Liver (tissue), 9 donors: ENCODE measurements around the gene B9D1. TPM values are rescaled to one million over a fixed set of nuclear protein-coding genes. Genes with fewer than 3 reads are reported as not detected.
A peak's percentile ranks its signal among the peaks of the same experiment; 100 is the strongest.

Experiments used
- DNase-seq: peaks from one replicate; pipeline ENCODE4 v3.0.0-alpha.2; 2017; ENCODE audit warnings: low spot score
- H3K27ac ChIP-seq, 2 donors: one replicate each; pipeline ENCODE4 v1.7.0; 2013; ENCODE audit warnings: inconsistent platforms in 2 of 2, low read length in 2 of 2, control low read depth in 1 of 2, low read depth in 1 of 2, mild to moderate bottlenecking in 1 of 2
- H3K27me3 ChIP-seq, 4 donors: one replicate each; pipeline versions ENCODE4 v1.6.1 to v1.7.0; 2013; ENCODE audit warnings: low read length in 3 of 4, inconsistent platforms in 1 of 4, mild to moderate bottlenecking in 1 of 4, moderate library complexity in 1 of 4; ENCODE audit not compliant: control insufficient read depth in 4 of 4, insufficient read depth in 4 of 4
- H3K36me3 ChIP-seq, 4 donors: one replicate each; pipeline versions ENCODE4 v1.6.1 to v1.7.0; 2013; ENCODE audit warnings: low read length in 3 of 4, mild to moderate bottlenecking in 3 of 4, low read depth in 1 of 4, moderate library complexity in 1 of 4; ENCODE audit not compliant: control insufficient read depth in 4 of 4, insufficient read depth in 3 of 4
- H3K4me1 ChIP-seq, 4 donors: one replicate each; pipeline versions ENCODE4 v1.6.1 to v1.7.0; 2013; ENCODE audit warnings: low read length in 3 of 4, mild to moderate bottlenecking in 3 of 4, moderate library complexity in 1 of 4; ENCODE audit not compliant: control insufficient read depth in 4 of 4, insufficient read depth in 4 of 4
- H3K4me3 ChIP-seq, 3 donors: one replicate each; pipeline versions ENCODE4 v1.6.1 to v1.7.0; 2013; ENCODE audit warnings: low read length in 3 of 3, control low read depth in 1 of 3, low read depth in 1 of 3, mild to moderate bottlenecking in 1 of 3
- H3K9ac ChIP-seq, 2 donors: one replicate each; pipeline ENCODE4 v1.7.0; 2013; ENCODE audit warnings: low read length in 2 of 2, mild to moderate bottlenecking in 2 of 2, moderate library complexity in 2 of 2, control low read depth in 1 of 2, low read depth in 1 of 2
- H3K9me3 ChIP-seq, 4 donors: one replicate each; pipeline versions ENCODE4 v1.6.1 to v1.7.0; 2013; ENCODE audit warnings: low read length in 3 of 4; ENCODE audit not compliant: control insufficient read depth in 4 of 4
- CTCF ChIP-seq: fragments of 150-350 bp; IDR thresholded peaks from 2 replicates; pipeline ENCODE4 v1.5.1; 2017; ENCODE audit warnings: improper control_type of control experiment, low read depth, low read length; ENCODE audit not compliant: missing input control
- EGR1 ChIP-seq, 2 donors: IDR thresholded peaks; 2 replicates each; pipeline ENCODE4 v1.6.1; 2016 to 2018; ENCODE audit warnings: antibody characterized with exemption in 2 of 2, low read depth in 2 of 2
- FOXA2 ChIP-seq: IDR thresholded peaks from 2 replicates; pipeline ENCODE4 v1.6.1; 2016; ENCODE audit warnings: antibody characterized with exemption
- GABPA ChIP-seq, 2 donors: IDR thresholded peaks in 1 of 2; conservative IDR thresholded peaks in 1 of 2; 2 replicates each; pipeline ENCODE4 v1.6.1; 2016; ENCODE audit warnings: antibody characterized with exemption in 2 of 2, mild to moderate bottlenecking in 1 of 2, moderate library complexity in 1 of 2
- HNF4A ChIP-seq, 2 donors: conservative IDR thresholded peaks; 2 replicates each; pipeline ENCODE4 v1.6.1; 2016; ENCODE audit warnings: antibody characterized with exemption in 2 of 2, mild to moderate bottlenecking in 2 of 2
- HNF4G ChIP-seq: IDR thresholded peaks from 2 replicates; pipeline ENCODE4 v1.6.1; 2016; ENCODE audit warnings: antibody characterized with exemption
- JUND ChIP-seq, 2 donors: IDR thresholded peaks; 2 replicates each; pipeline ENCODE4 v1.6.1; 2016; ENCODE audit warnings: antibody characterized with exemption in 2 of 2
- NR2F2 ChIP-seq: IDR thresholded peaks from 2 replicates; pipeline ENCODE4 v1.6.1; 2016; ENCODE audit warnings: antibody characterized with exemption
- REST ChIP-seq: IDR thresholded peaks from 2 replicates; pipeline ENCODE4 v1.6.1; 2016; ENCODE audit warnings: antibody characterized with exemption, mild to moderate bottlenecking
- RXRA ChIP-seq, 2 donors: IDR thresholded peaks; 2 replicates each; pipeline ENCODE4 v1.6.1; 2017 to 2018; ENCODE audit warnings: antibody characterized with exemption in 2 of 2, mild to moderate bottlenecking in 1 of 2
- SP1 ChIP-seq: IDR thresholded peaks from 2 replicates; pipeline ENCODE4 v1.6.1; 2018; ENCODE audit warnings: antibody characterized with exemption, mild to moderate bottlenecking
- TAF1 ChIP-seq: conservative IDR thresholded peaks from 2 replicates; pipeline ENCODE4 v1.6.1; 2016; ENCODE audit warnings: antibody characterized with exemption, mild to moderate bottlenecking
- YY1 ChIP-seq: IDR thresholded peaks from 2 replicates; pipeline ENCODE4 v1.6.1; 2016; ENCODE audit warnings: antibody characterized with exemption, mild to moderate bottlenecking
- WGBS: extraction: QIAGEN DNeasy Blood & Tissue Kit; methylation state at CpG from one replicate; pipeline ENCODE4 v1.1.7; 2013; 5-methylcytosine and 5-hydroxymethylcytosine counted together
- polyA plus RNA-seq, 2 donors: library from polyadenylated mRNA; stranded (reverse) in 1 of 2; unstranded in 1 of 2; fragments of 200-250 nt in 1 of 2; fragments of >200 nt in 1 of 2; fragmentation: Nextera tagmentation in 1 of 2; extraction: Ambion mirVana in 1 of 2; gene quantifications; one replicate each; pipeline versions ENCODE4 v1.2.1 to v1.2.3, GENCODE V29; 2013 to 2015
- total RNA-seq, 2 donors: library from RNA; depleted of rRNA; stranded (reverse); fragments of >200 nt; gene quantifications; one replicate each; pipeline ENCODE4 v1.2.3, GENCODE V29; 2014
- TF ChIP-seq, protein P1 (sequence below): IDR thresholded peaks from 2 replicates; pipeline ENCODE4 v1.6.1; 2016; ENCODE audit warnings: antibody characterized with exemption
- donor health status: healthy.
- donor health status: healthy.
- donor health status: healthy.
- donor health status: healthy.
- donor health status: healthy.

B9D1 gene
- total and polyA plus RNA-seq, 4 donors: 8.4 to 22.0 (median 10.8) TPM

DNA sequence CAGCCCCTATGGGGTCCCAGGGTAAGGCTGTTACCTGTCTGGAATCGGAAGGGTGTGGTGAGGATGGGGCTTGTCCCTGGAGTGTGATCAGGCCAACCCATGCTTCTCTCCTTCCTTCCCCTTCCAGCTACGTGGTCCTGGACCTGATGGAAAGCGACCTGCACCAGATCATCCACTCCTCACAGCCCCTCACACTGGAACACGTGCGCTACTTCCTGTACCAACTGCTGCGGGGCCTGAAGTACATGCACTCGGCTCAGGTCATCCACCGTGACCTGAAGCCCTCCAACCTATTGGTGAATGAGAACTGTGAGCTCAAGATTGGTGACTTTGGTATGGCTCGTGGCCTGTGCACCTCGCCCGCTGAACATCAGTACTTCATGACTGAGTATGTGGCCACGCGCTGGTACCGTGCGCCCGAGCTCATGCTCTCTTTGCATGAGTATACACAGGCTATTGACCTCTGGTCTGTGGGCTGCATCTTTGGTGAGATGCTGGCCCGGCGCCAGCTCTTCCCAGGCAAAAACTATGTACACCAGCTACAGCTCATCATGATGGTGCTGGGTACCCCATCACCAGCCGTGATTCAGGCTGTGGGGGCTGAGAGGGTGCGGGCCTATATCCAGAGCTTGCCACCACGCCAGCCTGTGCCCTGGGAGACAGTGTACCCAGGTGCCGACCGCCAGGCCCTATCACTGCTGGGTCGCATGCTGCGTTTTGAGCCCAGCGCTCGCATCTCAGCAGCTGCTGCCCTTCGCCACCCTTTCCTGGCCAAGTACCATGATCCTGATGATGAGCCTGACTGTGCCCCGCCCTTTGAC is 18.2 kb upstream of the B9D1 start:
- H3K27ac ChIP-seq: no peak overlapping the region
- peaks cover 6 to 22% (median 10%) of the 10 kb centered on the region in 4 donors for H3K36me3 ChIP-seq
- H3K9ac ChIP-seq: no peak overlapping the region
- peaks cover 6 to 23% (median 14%) of the 10 kb centered on the region in 4 donors for H3K4me1 ChIP-seq
- H3K27me3 ChIP-seq: no peaks in the 10 kb centered on the region
- H3K9me3 ChIP-seq: no peaks in the 10 kb centered on the region
- 94% methylated on average over 29 of the region's 29 CpGs for WGBS
- TF ChIP-seq EGR1 (IDR thresholded peaks at IDR 0.05; ENCODE audit: low read depth in 2 of 2): no peak
- no peak for TF ChIP-seq CTCF
- TF ChIP-seq, protein P1, sequence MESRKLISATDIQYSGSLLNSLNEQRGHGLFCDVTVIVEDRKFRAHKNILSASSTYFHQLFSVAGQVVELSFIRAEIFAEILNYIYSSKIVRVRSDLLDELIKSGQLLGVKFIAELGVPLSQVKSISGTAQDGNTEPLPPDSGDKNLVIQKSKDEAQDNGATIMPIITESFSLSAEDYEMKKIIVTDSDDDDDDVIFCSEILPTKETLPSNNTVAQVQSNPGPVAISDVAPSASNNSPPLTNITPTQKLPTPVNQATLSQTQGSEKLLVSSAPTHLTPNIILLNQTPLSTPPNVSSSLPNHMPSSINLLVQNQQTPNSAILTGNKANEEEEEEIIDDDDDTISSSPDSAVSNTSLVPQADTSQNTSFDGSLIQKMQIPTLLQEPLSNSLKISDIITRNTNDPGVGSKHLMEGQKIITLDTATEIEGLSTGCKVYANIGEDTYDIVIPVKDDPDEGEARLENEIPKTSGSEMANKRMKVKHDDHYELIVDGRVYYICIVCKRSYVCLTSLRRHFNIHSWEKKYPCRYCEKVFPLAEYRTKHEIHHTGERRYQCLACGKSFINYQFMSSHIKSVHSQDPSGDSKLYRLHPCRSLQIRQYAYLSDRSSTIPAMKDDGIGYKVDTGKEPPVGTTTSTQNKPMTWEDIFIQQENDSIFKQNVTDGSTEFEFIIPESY: no peak
- no peak for TF ChIP-seq GABPA (IDR thresholded peaks at IDR 0.05 in 1 of 2, conservative IDR thresholded peaks at IDR 0.05 in 1 of 2)
- TF ChIP-seq YY1: no peak
- TF ChIP-seq NR2F2: no peak
- no peak for TF ChIP-seq SP1
- TF ChIP-seq HNF4A (conservative IDR thresholded peaks at IDR 0.05): no peak
- no peak for TF ChIP-seq HNF4G
- TF ChIP-seq FOXA2: no peak
- no peak for TF ChIP-seq REST
- no peak for TF ChIP-seq RXRA (IDR thresholded peaks at IDR 0.05)
- no peak overlapping the region for H3K4me3 ChIP-seq
- DNase-seq: no peak

DNA sequence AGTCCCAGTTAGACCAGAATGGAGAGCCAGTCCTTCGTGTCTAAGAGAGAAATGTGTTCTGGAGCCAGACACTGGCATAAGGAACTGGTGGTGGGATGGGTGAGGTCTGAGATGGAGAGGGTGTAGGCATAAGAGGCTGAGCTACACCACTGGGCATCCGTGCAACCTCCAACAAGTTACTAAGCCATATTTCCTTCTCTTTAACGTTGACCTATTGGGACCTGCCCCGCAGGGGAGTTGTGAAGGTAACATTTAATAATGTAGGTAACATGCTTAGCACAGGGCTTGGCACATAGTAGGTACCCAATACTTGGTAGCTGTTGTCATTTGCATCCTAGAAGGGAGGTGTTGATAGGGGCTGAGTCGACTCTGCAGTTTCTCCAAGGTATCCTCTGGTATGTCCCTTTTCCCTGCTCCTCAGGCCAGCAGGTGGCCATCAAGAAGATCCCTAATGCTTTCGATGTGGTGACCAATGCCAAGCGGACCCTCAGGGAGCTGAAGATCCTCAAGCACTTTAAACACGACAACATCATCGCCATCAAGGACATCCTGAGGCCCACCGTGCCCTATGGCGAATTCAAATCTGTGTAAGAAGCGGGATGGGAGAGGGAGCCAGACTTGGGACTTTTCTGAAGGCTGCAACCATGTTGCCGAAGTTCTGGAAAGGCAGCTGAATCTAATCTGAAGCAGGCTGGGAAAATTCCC is 17.0 kb upstream of the B9D1 start:
- H3K36me3 ChIP-seq: peaks cover 6 to 22% (median 10%) of the 10 kb centered on the region in 4 donors
- H3K4me3 ChIP-seq: peak overlapping the region in 2 of 3 donors; percentile 65 to 86
- H3K27me3 ChIP-seq: no peaks in the 10 kb centered on the region
- no peaks in the 10 kb centered on the region for H3K9me3 ChIP-seq
- no peak overlapping the region for H3K9ac ChIP-seq
- WGBS: 89% methylated on average over 13 of the region's 13 CpGs
- peaks cover 6 to 23% (median 14%) of the 10 kb centered on the region in 4 donors for H3K4me1 ChIP-seq
- no peak for DNase-seq
- H3K27ac ChIP-seq: no peak overlapping the region
- TF ChIP-seq TAF1: no peak
- TF ChIP-seq RXRA (IDR thresholded peaks at IDR 0.05): no peak
- no peak for TF ChIP-seq HNF4G
- no peak for TF ChIP-seq GABPA (IDR thresholded peaks at IDR 0.05 in 1 of 2, conservative IDR thresholded peaks at IDR 0.05 in 1 of 2)
- no peak for TF ChIP-seq EGR1 (IDR thresholded peaks at IDR 0.05; ENCODE audit: low read depth in 2 of 2)
- TF ChIP-seq JUND (IDR thresholded peaks at IDR 0.05): no peak
